Natural killer cell (primary cell): ENCODE measurements around the gene NDE1. TPM values are rescaled to one million over a fixed set of nuclear protein-coding genes. Genes with fewer than 3 reads are reported as not detected.
"Not testable (repeated sequence)": the region's sequence is repeated elsewhere in the genome, so short reads cannot be mapped to it uniquely, and the experiment has no call there.

Source experiments
- ATAC-seq, 3 donors: fragments of 150-1000 bp in 2 of 3; fragments of 200-7000 bp in 1 of 3; cut with Tn5 transposase; 1 replicate in 1 of 3; 2 replicates in 2 of 3; pipeline ENCODE4 v1.10.0; 2021; ENCODE audit warnings: mild to moderate bottlenecking in 2 of 3, moderate library complexity in 2 of 3
- DNase-seq, 2 donors: peaks; one replicate each; pipeline versions ENCODE4 v3.0.0 to v3.0.0-alpha.2; 2013 to 2021; ENCODE audit warnings: mixed read lengths in 1 of 2
- H3K27ac ChIP-seq: one replicate; pipeline ENCODE4 v1.5.1; 2013; ENCODE audit warnings: mild to moderate bottlenecking, low read length
- H3K27me3 ChIP-seq: one replicate; pipeline ENCODE4 v1.6.1; 2013; ENCODE audit warnings: low read length; ENCODE audit not compliant: control insufficient read depth, insufficient read depth
- H3K36me3 ChIP-seq: one replicate; pipeline ENCODE4 v1.6.1; 2013; ENCODE audit warnings: low read length; ENCODE audit not compliant: control insufficient read depth, insufficient read depth
- H3K4me1 ChIP-seq: one replicate; pipeline ENCODE4 v1.6.1; 2013; ENCODE audit warnings: low read length; ENCODE audit not compliant: control insufficient read depth, insufficient read depth
- H3K4me3 ChIP-seq: one replicate; pipeline ENCODE4 v1.5.1; 2013; ENCODE audit warnings: low read length
- H3K9me3 ChIP-seq: one replicate; pipeline ENCODE4 v1.6.1; 2013; ENCODE audit warnings: low read length; ENCODE audit not compliant: control insufficient read depth, insufficient read depth
- H3K27ac Mint-ChIP-seq, 2 donors: one replicate each; pipeline ENCODE4 v1.8.0; 2022; ENCODE audit warnings: mild to moderate bottlenecking in 2 of 2, mixed read lengths in 2 of 2, moderate library complexity in 1 of 2
- H3K27me3 Mint-ChIP-seq, 2 donors: one replicate each; pipeline ENCODE4 v1.8.0; 2022; ENCODE audit warnings: low read depth in 2 of 2, mixed read lengths in 2 of 2
- H3K36me3 Mint-ChIP-seq: one replicate; pipeline ENCODE4 v1.8.0; 2022; ENCODE audit warnings: mixed read lengths
- H3K4me1 Mint-ChIP-seq, 2 donors: one replicate each; pipeline ENCODE4 v1.8.0; 2022; ENCODE audit warnings: mixed read lengths in 2 of 2
- H3K4me3 Mint-ChIP-seq: one replicate; pipeline ENCODE4 v1.8.0; 2022; ENCODE audit warnings: mild to moderate bottlenecking, moderate library complexity, mixed read lengths
- H3K9me3 Mint-ChIP-seq, 2 donors: one replicate each; pipeline ENCODE4 v1.8.0; 2022; ENCODE audit warnings: mixed read lengths in 2 of 2
- WGBS: methylation state at CpG from one replicate; pipeline ENCODE4 v1.1.7; 2013; ENCODE audit warnings: missing lambda C conversion rate; ENCODE audit not compliant: insufficient coverage; 5-methylcytosine and 5-hydroxymethylcytosine counted together
- intact Hi-C: fragments of 100-400 bp; cut with micrococcal nuclease; formaldehyde crosslinking; loops from one replicate; pipeline ENCODE4 v1.14.2; 2022
- total RNA-seq, 4 donors: library from RNA; stranded (reverse); fragments of 120-200 nt in 1 of 4; gene quantifications; one replicate each; pipeline versions ENCODE4 v1.2.3 to v1.2.4, GENCODE V29; 2013 to 2022
- TF ChIP-seq, protein P1 (sequence below): fragments of 200-600 bp; IDR thresholded peaks from one replicate; pipeline ENCODE4 v1.8.0; 2022; ENCODE audit warnings: antibody characterized with exemption

Gene NDE1
- total RNA-seq, 3 donors from 2014 or later (not counting 1 experiment from before 2014, with no cell fraction given) = 104 to 118 (median 114) TPM

- intact Hi-C loops = no loop called here
- Histone ChIP-seq H3K9me3 (no peaks in the 10 kb centered on the region), H3K4me1 (no peaks in the 10 kb centered on the region), H3K36me3 (peaks cover 92% of the 10 kb centered on the region), H3K27ac (no peak overlapping the region), H3K27me3 (no peaks in the 10 kb centered on the region), H3K4me3 (no peak overlapping the region)
- no peaks in the 10 kb centered on the region for H3K27me3 Mint-ChIP-seq
- no peak for DNase-seq
- H3K4me1 Mint-ChIP-seq = peaks cover 22 to 23% of the 10 kb centered on the region in 2 donors
- 87% methylated on average over 13 of the region's 14 CpGs for WGBS
- peaks cover 45% of the 10 kb centered on the region for H3K36me3 Mint-ChIP-seq
- H3K9me3 Mint-ChIP-seq = no peaks in the 10 kb centered on the region
- no peak overlapping the region for H3K4me3 Mint-ChIP-seq
- peak overlapping the region in 1 of 2 donors; percentile 76 for H3K27ac Mint-ChIP-seq
- peak in 1 of 3 donors; percentile 36 for ATAC-seq
- TF ChIP-seq, protein P1, sequence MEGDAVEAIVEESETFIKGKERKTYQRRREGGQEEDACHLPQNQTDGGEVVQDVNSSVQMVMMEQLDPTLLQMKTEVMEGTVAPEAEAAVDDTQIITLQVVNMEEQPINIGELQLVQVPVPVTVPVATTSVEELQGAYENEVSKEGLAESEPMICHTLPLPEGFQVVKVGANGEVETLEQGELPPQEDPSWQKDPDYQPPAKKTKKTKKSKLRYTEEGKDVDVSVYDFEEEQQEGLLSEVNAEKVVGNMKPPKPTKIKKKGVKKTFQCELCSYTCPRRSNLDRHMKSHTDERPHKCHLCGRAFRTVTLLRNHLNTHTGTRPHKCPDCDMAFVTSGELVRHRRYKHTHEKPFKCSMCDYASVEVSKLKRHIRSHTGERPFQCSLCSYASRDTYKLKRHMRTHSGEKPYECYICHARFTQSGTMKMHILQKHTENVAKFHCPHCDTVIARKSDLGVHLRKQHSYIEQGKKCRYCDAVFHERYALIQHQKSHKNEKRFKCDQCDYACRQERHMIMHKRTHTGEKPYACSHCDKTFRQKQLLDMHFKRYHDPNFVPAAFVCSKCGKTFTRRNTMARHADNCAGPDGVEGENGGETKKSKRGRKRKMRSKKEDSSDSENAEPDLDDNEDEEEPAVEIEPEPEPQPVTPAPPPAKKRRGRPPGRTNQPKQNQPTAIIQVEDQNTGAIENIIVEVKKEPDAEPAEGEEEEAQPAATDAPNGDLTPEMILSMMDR = no peak
These were observed 45.3 kb upstream of the NDE1 start for GRCh38 chr16:15604460-15605440.

DNA sequence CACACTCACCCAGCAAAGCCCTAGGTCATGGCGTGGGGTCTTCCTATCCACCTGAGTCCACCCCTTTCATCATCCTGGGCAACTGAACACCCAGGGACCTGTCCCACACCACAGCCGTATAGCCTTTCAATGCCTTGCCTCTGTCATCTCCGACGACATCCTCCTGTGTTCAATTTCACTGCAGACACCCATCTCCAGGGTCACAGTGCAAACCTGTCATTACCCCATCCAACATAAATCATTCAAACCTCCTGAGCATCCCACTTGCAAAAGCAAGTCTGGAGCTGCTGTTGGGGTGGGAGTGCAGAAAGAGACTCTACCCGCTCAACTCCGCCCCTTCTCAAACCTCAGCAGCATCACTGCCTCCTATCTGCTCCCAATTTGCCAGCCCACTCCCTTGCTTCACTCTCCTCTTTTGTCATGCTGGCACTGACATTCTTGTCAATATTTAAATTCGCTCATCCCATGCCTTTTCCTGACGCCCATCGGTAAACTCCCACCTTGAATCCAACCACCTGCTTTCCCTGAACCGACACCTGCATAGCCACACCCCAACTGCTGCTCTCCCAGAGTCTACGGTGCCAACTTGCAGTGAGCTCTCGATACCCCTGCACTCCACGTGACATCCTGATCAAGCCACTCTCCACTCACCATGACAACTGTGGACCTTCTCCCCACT lies 44.1 kb upstream of the NDE1 start:
- Mint-ChIP-seq H3K4me3 (no peak overlapping the region), H3K27me3 (no peaks in the 10 kb centered on the region), H3K9me3 (no peaks in the 10 kb centered on the region), H3K4me1 (peaks cover 22% of the 10 kb centered on the region in 2 donors), H3K36me3 (peaks cover 34% of the 10 kb centered on the region), H3K27ac (peak overlapping the region in 1 of 2 donors; percentile 76)
- intact Hi-C loops = no loop called here
- no peak overlapping the region for H3K4me3 ChIP-seq
- H3K27me3 ChIP-seq = no peaks in the 10 kb centered on the region
- no peak for ATAC-seq
- H3K36me3 ChIP-seq = peaks cover 92% of the 10 kb centered on the region
- no peak overlapping the region for H3K27ac ChIP-seq
- TF ChIP-seq, protein P1 = no peak
- H3K4me1 ChIP-seq = no peaks in the 10 kb centered on the region
- H3K9me3 ChIP-seq = no peaks in the 10 kb centered on the region
- no peak for DNase-seq
- 96% methylated on average over 13 of the region's 13 CpGs for WGBS

- H3K9me3 Mint-ChIP-seq = no peaks in the 10 kb centered on the region
- H3K4me3 Mint-ChIP-seq = no peak overlapping the region
- Histone ChIP-seq H3K9me3 (no peaks in the 10 kb centered on the region), H3K4me1 (no peaks in the 10 kb centered on the region), H3K27ac (no peak overlapping the region), H3K27me3 (no peaks in the 10 kb centered on the region), H3K36me3 (peaks cover 91% of the 10 kb centered on the region), H3K4me3 (no peak overlapping the region)
- ATAC-seq (no peak), DNase-seq (no peak)
- intact Hi-C loops = no loop called here
- H3K36me3 Mint-ChIP-seq = peaks cover 27% of the 10 kb centered on the region
- no peaks in the 10 kb centered on the region for H3K27me3 Mint-ChIP-seq
- 96% methylated on average over 5 of the region's 5 CpGs for WGBS
- H3K27ac Mint-ChIP-seq = peak overlapping the region; percentile 9 to 76
- TF ChIP-seq, protein P1 = no peak
- H3K4me1 Mint-ChIP-seq = peaks cover 15 to 17% of the 10 kb centered on the region in 2 donors
These were observed 43.4 kb upstream of the NDE1 start for GRCh38 chr16:15606518-15607220.

- WGBS = 97% methylated on average over 9 of the region's 12 CpGs
- H3K36me3 Mint-ChIP-seq = peaks cover 21% of the 10 kb centered on the region
- H3K27ac ChIP-seq = not testable (repeated sequence)
These were observed 42.8 kb upstream of the NDE1 start for GRCh38 chr16:15607221-15607699.

More at GRCh38 chr16:15607221-15607699, 42.8 kb upstream of the NDE1 start:
- Mint-ChIP-seq H3K4me1 (peaks cover 15 to 17% of the 10 kb centered on the region in 2 donors), H3K27ac (peak overlapping the region; percentile 9 to 76)
- H3K4me3 ChIP-seq, H3K4me3 Mint-ChIP-seq, ATAC-seq, H3K27me3 Mint-ChIP-seq, H3K9me3 Mint-ChIP-seq, intact Hi-C loops, DNase-seq, H3K4me1 ChIP-seq, H3K9me3 ChIP-seq, H3K27me3 ChIP-seq: not testable (repeated sequence)
- peaks cover 91% of the 10 kb centered on the region for H3K36me3 ChIP-seq
